Measurements from ENCODE around the gene NDC80. TPM values are rescaled to one million over a fixed set of nuclear protein-coding genes. Genes with fewer than 3 reads are reported as not detected.
"Not testable (repeated sequence)": the region's sequence is repeated elsewhere in the genome, so short reads cannot be mapped to it uniquely, and the experiment has no call there.

NDC80 gene
- total RNA-seq, 4 donors from 2014 or later: 0.63 to 3.7 (median 1.4) TPM

GRCh38 chr18:2536493-2536892 is 34.9 kb upstream of the NDC80 start:
- Histone ChIP-seq H3K27me3 (no peaks in the 10 kb centered on the region), H3K4me3 (no peak overlapping the region), H3K36me3 (peaks cover 0 to 17% (median 0%) of the 10 kb centered on the region in 3 donors), H3K9me3 (no peaks in the 10 kb centered on the region), H3K4me1 (peaks cover 0 to 31% (median 9%) of the 10 kb centered on the region in 4 donors), H3K27ac (peak overlapping the region in 2 of 4 donors; percentile 26 to 49)
- WGBS, 2 donors: 18 to 28% methylated on average over 4 of the region's 4 CpGs
- TF ChIP-seq CTCF (IDR thresholded peaks at IDR 0.05): no peak
- no peak for TF ChIP-seq EP300 (IDR thresholded peaks at IDR 0.05)
- no peak for TF ChIP-seq POLR2A (IDR thresholded peaks at IDR 0.05)
- no peak for DNase-seq (ENCODE audit: low spot score in 2 of 2)

GRCh38 chr18:2537296-2537695 is 34.1 kb upstream of the NDC80 start:
- Histone ChIP-seq H3K9me3 (no peaks in the 10 kb centered on the region), H3K36me3 (peaks cover 0 to 10% (median 0%) of the 10 kb centered on the region in 3 donors), H3K27me3 (no peaks in the 10 kb centered on the region), H3K4me3 (no peak overlapping the region), H3K4me1 (peaks cover 0 to 31% (median 9%) of the 10 kb centered on the region in 4 donors), H3K27ac (peak overlapping the region in 2 of 4 donors; percentile 9 to 49)
- 33% methylated on average over 3 of the region's 3 CpGs for WGBS, 2 donors
- TF ChIP-seq EP300 (IDR thresholded peaks at IDR 0.05): no peak
- DNase-seq (ENCODE audit: low spot score in 2 of 2): no peak

GRCh38 chr18:2538236-2538635 is 33.1 kb upstream of the NDC80 start:
- 27 to 44% methylated on average over 1 of the region's 1 CpG for WGBS, 2 donors
- no peak for DNase-seq (ENCODE audit: low spot score in 2 of 2)
- no peak for TF ChIP-seq CTCF (IDR thresholded peaks at IDR 0.05)
- Histone ChIP-seq H3K9me3 (no peaks in the 10 kb centered on the region), H3K4me1 (peaks cover 0 to 31% (median 9%) of the 10 kb centered on the region in 4 donors), H3K36me3 (peaks cover 0 to under 1% (median 0%) of the 10 kb centered on the region in 3 donors), H3K4me3 (no peak overlapping the region), H3K27me3 (no peaks in the 10 kb centered on the region), H3K27ac (peak overlapping the region in 1 of 4 donors; percentile 26)

DNA sequence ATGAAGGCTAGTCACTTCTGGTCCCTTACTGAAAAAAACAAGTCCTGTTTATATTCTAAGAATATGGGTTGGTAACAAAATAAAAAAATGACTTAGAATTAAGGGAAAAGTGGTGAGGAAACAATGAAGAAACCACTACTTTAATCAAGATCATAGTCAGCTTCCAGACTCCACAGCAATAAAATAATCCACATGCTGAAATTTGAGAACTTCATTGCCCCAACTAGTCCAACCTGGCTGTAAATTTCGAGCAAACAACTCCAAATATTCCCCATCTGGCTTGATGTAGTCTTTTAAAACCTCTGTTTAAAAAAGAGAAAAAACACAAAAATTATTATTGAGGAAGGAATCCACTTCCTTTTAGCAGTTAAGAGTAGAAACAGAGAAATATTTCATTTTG is 32.5 kb upstream of the NDC80 start:
- Histone ChIP-seq H3K4me3 (no peak overlapping the region), H3K4me1 (peaks cover 0 to 31% (median 9%) of the 10 kb centered on the region in 4 donors), H3K27me3 (no peaks in the 10 kb centered on the region), H3K36me3 (no peaks in the 10 kb centered on the region), H3K27ac (peak overlapping the region in 1 of 4 donors; percentile 26), H3K9me3 (no peaks in the 10 kb centered on the region)
- 39 to 52% methylated on average over 1 of the region's 1 CpG for WGBS, 2 donors
- DNase-seq (ENCODE audit: low spot score in 2 of 2): no peak
- TF ChIP-seq POLR2A (IDR thresholded peaks at IDR 0.05) (no peak), EP300 (IDR thresholded peaks at IDR 0.05) (no peak), CTCF (IDR thresholded peaks at IDR 0.05) (no peak)

GRCh38 chr18:2540575-2540974 is 30.8 kb upstream of the NDC80 start:
- H3K4me1 ChIP-seq: peaks cover 0 to 31% (median 9%) of the 10 kb centered on the region in 4 donors
- WGBS, 2 donors: 82 to 90% methylated on average over 4 of the region's 4 CpGs
- no peak overlapping the region for H3K4me3 ChIP-seq
- H3K9me3 ChIP-seq: no peaks in the 10 kb centered on the region
- no peak overlapping the region for H3K27ac ChIP-seq
- DNase-seq (ENCODE audit: low spot score in 2 of 2): no peak
- TF ChIP-seq POLR2A (IDR thresholded peaks at IDR 0.05): no peak
- no peaks in the 10 kb centered on the region for H3K27me3 ChIP-seq
- no peaks in the 10 kb centered on the region for H3K36me3 ChIP-seq

- peaks cover 0 to 15% (median 0%) of the 10 kb centered on the region in 3 donors for H3K36me3 ChIP-seq
- H3K27me3 ChIP-seq; H3K9me3 ChIP-seq; H3K4me3 ChIP-seq; DNase-seq (ENCODE audit: low spot score in 2 of 2); H3K27ac ChIP-seq: not testable (repeated sequence)
- TF ChIP-seq CTCF (IDR thresholded peaks at IDR 0.05): peak; percentile 37 to 70 (median 52)
- peaks cover 0 to 21% (median 5%) of the 10 kb centered on the region in 4 donors for H3K4me1 ChIP-seq
- WGBS, 2 donors: 8 to 22% methylated on average over 3 of the region's 3 CpGs
Measured at GRCh38 chr18:2541925-2542563, 29.3 kb upstream of the NDC80 start.
